HepG2 (cell line): Measurements from ENCODE around the gene DSEL. TPM values are rescaled to one million over a fixed set of nuclear protein-coding genes. Genes with fewer than 3 reads are reported as not detected.

Experiments used
- ATAC-seq: fragments of 200-7000 bp; cut with Tn5 transposase; 3 replicates; pipeline ENCODE4 v1.9.1; 2020; ENCODE audit warnings: mild to moderate bottlenecking, moderate library complexity
- BruUV-seq: library from RNA; stranded (reverse); fragments of 400-500 nt; replicated peaks from 2 replicates; lab custom pipeline; 2021; lab: Mats Ljungman, UMichigan
- CTCF ChIA-PET: fragments of 300-600 bp; formaldehyde crosslinking; extraction: SDS; loops from one replicate; lab custom pipeline; 2021; ENCODE audit warnings: low total read pairs, inconsistent platforms, low intra/inter-chr PET ratio; lab: Yijun Ruan, JAX
- POLR2A ChIA-PET: fragments of 350-600 bp; sonication (Branson Sonifier 250); formaldehyde crosslinking; loops from one replicate; lab custom pipeline; 2020; ENCODE audit warnings: antibody characterized with exemption, inconsistent platforms; lab: Yijun Ruan, JAX
- DNase-seq: peaks from one replicate; pipeline ENCODE4 v3.0.0-alpha.2; 2015; ENCODE audit warnings: low spot score
- FAIRE-seq: peaks from 3 replicates; lab custom pipeline; 2011; peaks lifted over from hg19 to GRCh38; lab: Jason Lieb, UNC
- H2AFZ ChIP-seq: one replicate; pipeline ENCODE4 v1.6.1; 2011; ENCODE audit warnings: low read length, inconsistent platforms
- H3K27ac ChIP-seq: fragments of 300-600 bp; 3 replicates; pipeline ENCODE4 v1.8.0; 2011; ENCODE audit warnings: mixed run types, mild to moderate bottlenecking, mixed read lengths, low read length, inconsistent platforms; ENCODE audit not compliant: insufficient read depth; ENCODE audit errors: extremely low read length
- H3K27me3 ChIP-seq, 2 experiments: fragments of 200-600 bp in 1 of 2; 2 replicates in 1 of 2; 3 replicates in 1 of 2; pipeline versions ENCODE4 v1.6.0 to v1.8.0; 2011; ENCODE audit warnings: low read length in 2 of 2, mild to moderate bottlenecking in 2 of 2, moderate library complexity in 2 of 2, inconsistent platforms in 1 of 2; ENCODE audit not compliant: insufficient read depth in 2 of 2, control insufficient read depth in 1 of 2
- H3K36me3 ChIP-seq, 2 experiments: fragments of 200-600 bp in 1 of 2; replicated peaks in 1 of 2; 2 replicates in 1 of 2; 3 replicates in 1 of 2; pipeline versions ENCODE4 v1.5.1 to v1.8.0; 2011; ENCODE audit warnings: low read length in 2 of 2, inconsistent platforms in 1 of 2; ENCODE audit not compliant: insufficient read depth in 2 of 2, control insufficient read depth in 1 of 2
- H3K4me1 ChIP-seq: 2 replicates; pipeline ENCODE4 v1.5.1; 2012; ENCODE audit warnings: low read length, inconsistent platforms; ENCODE audit not compliant: insufficient read depth
- H3K4me2 ChIP-seq: 2 replicates; pipeline ENCODE4 v1.6.0; 2011; ENCODE audit warnings: low read depth, low read length, inconsistent platforms
- H3K4me3 ChIP-seq, 3 experiments: fragments of 200-600 bp in 1 of 3; sonication (generic), shearing (Covaris generic) in 1 of 3; replicated peaks in 1 of 3; 2 replicates each; pipeline ENCODE4 v1.5.1; 2011 to 2016; ENCODE audit warnings: low read length in 3 of 3, inconsistent platforms in 2 of 3, low read depth in 2 of 3, mild to moderate bottlenecking in 2 of 3, control low read depth in 1 of 3, mixed read lengths in 1 of 3; ENCODE audit not compliant: insufficient read depth in 1 of 3
- H3K79me2 ChIP-seq: one replicate; pipeline ENCODE4 v1.6.1; 2011; ENCODE audit warnings: low read length, inconsistent platforms; ENCODE audit not compliant: insufficient read depth
- H3K9ac ChIP-seq: 2 replicates; pipeline ENCODE4 v1.6.0; 2011; ENCODE audit warnings: mild to moderate bottlenecking, low read depth, low read length, inconsistent platforms; ENCODE audit not compliant: insufficient read depth
- H3K9me3 ChIP-seq: 2 replicates; pipeline ENCODE4 v1.5.1; 2012; ENCODE audit warnings: mild to moderate bottlenecking, low read length
- H4K20me1 ChIP-seq: 2 replicates; pipeline ENCODE4 v1.6.0; 2011; ENCODE audit warnings: inconsistent platforms, mild to moderate bottlenecking, low read length, moderate library complexity; ENCODE audit not compliant: insufficient read depth
- CAMTA2 ChIP-seq: sonication (generic); formaldehyde crosslinking; IDR thresholded peaks from 2 replicates; pipeline ENCODE4 v1.4.0; 2020; ENCODE audit warnings: mild to moderate bottlenecking, missing genetic modification reagents, borderline replicate concordance
- GZF1 ChIP-seq: sonication (generic); formaldehyde crosslinking; IDR thresholded peaks from 2 replicates; pipeline ENCODE4 v1.5.1; 2020; ENCODE audit warnings: mild to moderate bottlenecking, missing genetic modification reagents
- HNRNPL ChIP-seq: fragments of 200-400 bp; formaldehyde crosslinking; IDR thresholded peaks from 2 replicates; pipeline ENCODE4 v1.6.1; 2017; ENCODE audit warnings: mild to moderate bottlenecking, low read depth, low read length
- NCOA5 ChIP-seq: sonication (generic); formaldehyde crosslinking; IDR thresholded peaks from 2 replicates; pipeline ENCODE4 v1.4.0; 2020; ENCODE audit warnings: missing genetic modification reagents
- SRF ChIP-seq: IDR thresholded peaks from 2 replicates; pipeline ENCODE4 v1.6.1; 2011; ENCODE audit warnings: mild to moderate bottlenecking, low read depth, low read length, moderate library complexity
- ZFP90 ChIP-seq: sonication (generic); formaldehyde crosslinking; IDR thresholded peaks from 2 replicates; pipeline ENCODE4 v1.8.0; 2022; ENCODE audit warnings: missing genetic modification reagents, mild to moderate bottlenecking, inconsistent platforms, borderline replicate concordance
- ZNF20 ChIP-seq: sonication (generic); formaldehyde crosslinking; IDR thresholded peaks from 2 replicates; pipeline ENCODE4 v1.4.0; 2020; ENCODE audit warnings: mild to moderate bottlenecking, moderate library complexity, missing genetic modification reagents
- ZNF24 ChIP-seq: fragments of 450-650 bp; IDR thresholded peaks from 2 replicates; pipeline ENCODE4 v1.6.1; 2017; ENCODE audit warnings: antibody characterized with exemption, mild to moderate bottlenecking
- ZNF282 ChIP-seq: fragments of 450-650 bp; IDR thresholded peaks from 2 replicates; pipeline ENCODE4 v1.6.1; 2018; ENCODE audit not compliant: partially characterized antibody
- ZNF432 ChIP-seq: sonication (generic); formaldehyde crosslinking; IDR thresholded peaks from 2 replicates; pipeline ENCODE4 v1.5.0; 2020; ENCODE audit warnings: missing genetic modification reagents, mild to moderate bottlenecking, borderline replicate concordance
- ZNF572 ChIP-seq: sonication (generic); formaldehyde crosslinking; IDR thresholded peaks from 2 replicates; pipeline ENCODE4 v1.5.1; 2020; ENCODE audit warnings: mild to moderate bottlenecking, missing genetic modification reagents
- WGBS: methylation state at CpG from one replicate; pipeline ENCODE4 v1.1.6; 2017; ENCODE audit warnings: low lambda C conversion rate; 5-methylcytosine and 5-hydroxymethylcytosine counted together
- in situ Hi-C: cut with HindIII; loops from 2 replicates; pipeline ENCODE4 v1.10.0; 2017; ENCODE audit warnings: low pct_unique_long_range_greater_than_20kb; ENCODE audit not compliant: extremely low pct_ligation_motif_present
- intact Hi-C: fragments of 100-400 bp; cut with micrococcal nuclease; formaldehyde crosslinking; loops from one replicate; pipeline ENCODE4 v1.10.0; 2022; ENCODE audit not compliant: unreplicated experiment
- polyA plus RNA-seq, 8 experiments: library from polyadenylated mRNA; depleted of rRNA in 3 of 8; stranded (reverse) in 7 of 8; unstranded in 1 of 8; fragments of >200 nt; fragmentation: Illumina TruSeq in 4 of 8; extraction: Trizol in 4 of 8; gene quantifications; 2 replicates each; pipeline versions ENCODE4 v1.2.1 to v1.2.3, GENCODE V29; 2011 to 2016; ENCODE audit warnings: low read depth in 4 of 8, missing spikeins in 1 of 8, mixed read lengths in 1 of 8; ENCODE audit not compliant: insufficient read depth in 1 of 8
- total RNA-seq, 5 experiments: library from RNA; depleted of rRNA; stranded (reverse); fragments of >200 nt; fragmentation: Illumina TruSeq; extraction: Trizol; gene quantifications; 2 replicates each; pipeline ENCODE4 v1.2.3, GENCODE V29; 2016; ENCODE audit warnings: low read depth in 1 of 5
- TF ChIP-seq, protein P1 (sequence below), 2 experiments: fragments of 450-650 bp in 1 of 2; sonication (generic) in 1 of 2; formaldehyde crosslinking in 1 of 2; IDR thresholded peaks; 2 replicates each; pipeline versions ENCODE4 v1.6.1 to v1.8.0; 2016 to 2022; ENCODE audit warnings: antibody characterized with exemption in 1 of 2, mild to moderate bottlenecking in 1 of 2, missing genetic modification reagents in 1 of 2

Gene DSEL
- total and polyA plus RNA-seq, 2 of the 13 experiments (the other 11 are each of a cell fraction or from before 2014, with no cell fraction given): 0.07 to 0.11 TPM

- WGBS: 2% methylated on average over 3 of the region's 3 CpGs
- H3K4me1 ChIP-seq: no peaks in the 10 kb centered on the region
- no peaks in the 10 kb centered on the region for H3K27me3 ChIP-seq
- POLR2A ChIA-PET: no interaction called here
- no peak for ATAC-seq
- CTCF ChIA-PET: no interaction called here
- no peak overlapping the region for H3K9ac ChIP-seq
- no peaks in the 10 kb centered on the region for H4K20me1 ChIP-seq
- no peaks in the 10 kb centered on the region for H3K36me3 ChIP-seq
- H3K27ac ChIP-seq: no peak overlapping the region
- TF ChIP-seq HNRNPL (no peak), CAMTA2 (CRISPR knock-in tag) (no peak), NCOA5 (CRISPR knock-in tag) (no peak), SRF (no peak), ZNF432 (CRISPR knock-in tag) (no peak), ZNF24 (no peak), ZFP90 (CRISPR knock-in tag) (no peak), ZNF572 (CRISPR knock-in tag) (no peak), GZF1 (CRISPR knock-in tag) (no peak), ZNF20 (no peak)
- DNase-seq: no peak
- no TSS peak for BruUV-seq
- H3K9me3 ChIP-seq: no peaks in the 10 kb centered on the region
- intact Hi-C loops: no loop called here
- H3K4me3 ChIP-seq: no peak overlapping the region
- no peaks in the 10 kb centered on the region for H3K79me2 ChIP-seq
- no peak for FAIRE-seq
- in situ Hi-C loops: no loop called here
- H3K4me2 ChIP-seq: no peak overlapping the region
- H2AFZ ChIP-seq: no peak overlapping the region
Observed at GRCh38 chr18:67476585-67476984, 39.9 kb downstream of the DSEL start.

- H3K9me3 ChIP-seq: no peaks in the 10 kb centered on the region
- no peaks in the 10 kb centered on the region for H3K4me1 ChIP-seq
- H3K4me2 ChIP-seq: no peak overlapping the region
- no peaks in the 10 kb centered on the region for H3K27me3 ChIP-seq
- ATAC-seq (no peak), DNase-seq (no peak), FAIRE-seq (no peak)
- no peak overlapping the region for H3K4me3 ChIP-seq
- H3K79me2 ChIP-seq: no peaks in the 10 kb centered on the region
- no peak overlapping the region for H3K27ac ChIP-seq
- intact Hi-C loops (no loop called here), in situ Hi-C loops (no loop called here)
- POLR2A ChIA-PET: no interaction called here
- no TSS peak for BruUV-seq
- no peaks in the 10 kb centered on the region for H4K20me1 ChIP-seq
- WGBS: 0% methylated on average over 1 of the region's 1 CpG
- no peak overlapping the region for H2AFZ ChIP-seq
- H3K36me3 ChIP-seq: no peaks in the 10 kb centered on the region
- no peak overlapping the region for H3K9ac ChIP-seq
- CTCF ChIA-PET: no interaction called here
- TF ChIP-seq, protein P1, sequence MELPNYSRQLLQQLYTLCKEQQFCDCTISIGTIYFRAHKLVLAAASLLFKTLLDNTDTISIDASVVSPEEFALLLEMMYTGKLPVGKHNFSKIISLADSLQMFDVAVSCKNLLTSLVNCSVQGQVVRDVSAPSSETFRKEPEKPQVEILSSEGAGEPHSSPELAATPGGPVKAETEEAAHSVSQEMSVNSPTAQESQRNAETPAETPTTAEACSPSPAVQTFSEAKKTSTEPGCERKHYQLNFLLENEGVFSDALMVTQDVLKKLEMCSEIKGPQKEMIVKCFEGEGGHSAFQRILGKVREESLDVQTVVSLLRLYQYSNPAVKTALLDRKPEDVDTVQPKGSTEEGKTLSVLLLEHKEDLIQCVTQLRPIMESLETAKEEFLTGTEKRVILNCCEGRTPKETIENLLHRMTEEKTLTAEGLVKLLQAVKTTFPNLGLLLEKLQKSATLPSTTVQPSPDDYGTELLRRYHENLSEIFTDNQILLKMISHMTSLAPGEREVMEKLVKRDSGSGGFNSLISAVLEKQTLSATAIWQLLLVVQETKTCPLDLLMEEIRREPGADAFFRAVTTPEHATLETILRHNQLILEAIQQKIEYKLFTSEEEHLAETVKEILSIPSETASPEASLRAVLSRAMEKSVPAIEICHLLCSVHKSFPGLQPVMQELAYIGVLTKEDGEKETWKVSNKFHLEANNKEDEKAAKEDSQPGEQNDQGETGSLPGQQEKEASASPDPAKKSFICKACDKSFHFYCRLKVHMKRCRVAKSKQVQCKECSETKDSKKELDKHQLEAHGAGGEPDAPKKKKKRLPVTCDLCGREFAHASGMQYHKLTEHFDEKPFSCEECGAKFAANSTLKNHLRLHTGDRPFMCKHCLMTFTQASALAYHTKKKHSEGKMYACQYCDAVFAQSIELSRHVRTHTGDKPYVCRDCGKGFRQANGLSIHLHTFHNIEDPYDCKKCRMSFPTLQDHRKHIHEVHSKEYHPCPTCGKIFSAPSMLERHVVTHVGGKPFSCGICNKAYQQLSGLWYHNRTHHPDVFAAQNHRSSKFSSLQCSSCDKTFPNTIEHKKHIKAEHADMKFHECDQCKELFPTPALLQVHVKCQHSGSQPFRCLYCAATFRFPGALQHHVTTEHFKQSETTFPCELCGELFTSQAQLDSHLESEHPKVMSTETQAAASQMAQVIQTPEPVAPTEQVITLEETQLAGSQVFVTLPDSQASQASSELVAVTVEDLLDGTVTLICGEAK (IDR thresholded peaks at IDR 0.05): no peak
- TF ChIP-seq, protein P1 (CRISPR knock-in tag; IDR thresholded peaks at IDR 0.05): no peak
- no peak for TF ChIP-seq ZNF282
Observed at GRCh38 chr18:67475673-67476072, 40.8 kb downstream of the DSEL start.
